Activated B cell treated with CpG ODN at 0.5 μM for 24 hours (primary cell): ENCODE data around the gene FLRT2. TPM values are rescaled to one million over a fixed set of nuclear protein-coding genes. Genes with fewer than 3 reads are reported as not detected.

Experiments
- ATAC-seq: fragments of 200-7000 bp; cut with Tn5 transposase; one replicate; pipeline ENCODE4 v1.10.0; 2021; ENCODE audit warnings: low read depth, mild to moderate bottlenecking, moderate library complexity
- CTCF ChIA-PET: fragments of 350-600 bp; sonication (Branson Sonifier 250); formaldehyde crosslinking; loops from one replicate; lab custom pipeline; 2021; ENCODE audit warnings: antibody characterized with exemption; lab: Charles Lee
- POLR2A ChIA-PET: fragments of 350-600 bp; sonication (Branson Sonifier 250); formaldehyde crosslinking; loops from one replicate; lab custom pipeline; 2021; ENCODE audit warnings: antibody characterized with exemption; lab: Charles Lee
- DNase-seq: peaks from one replicate; pipeline ENCODE4 v3.0.0; 2022
- H3K27ac Mint-ChIP-seq: one replicate; pipeline ENCODE4 v1.8.0; 2020; ENCODE audit warnings: mixed read lengths
- H3K27me3 Mint-ChIP-seq: one replicate; pipeline ENCODE4 v1.8.0; 2021; ENCODE audit warnings: mixed read lengths
- H3K36me3 Mint-ChIP-seq: one replicate; pipeline ENCODE4 v1.8.0; 2021; ENCODE audit warnings: low read depth, mixed read lengths
- H3K4me1 Mint-ChIP-seq: one replicate; pipeline ENCODE4 v1.8.0; 2021; ENCODE audit warnings: mixed read lengths
- H3K4me3 Mint-ChIP-seq: one replicate; pipeline ENCODE4 v1.8.0; 2020; ENCODE audit warnings: mild to moderate bottlenecking, mixed read lengths
- H3K9me3 Mint-ChIP-seq: one replicate; pipeline ENCODE4 v1.8.0; 2020; ENCODE audit warnings: mixed read lengths
- CTCF ChIP-seq: fragments of 200-600 bp; IDR thresholded peaks from one replicate; pipeline ENCODE4 v1.8.0; 2022; ENCODE audit warnings: antibody characterized with exemption, mild to moderate bottlenecking
- intact Hi-C: fragments of 100-400 bp; cut with micrococcal nuclease; formaldehyde crosslinking; loops from one replicate; pipeline ENCODE4 v1.15.1; 2024
- total RNA-seq: library from RNA; stranded (reverse); gene quantifications from 2 replicates; pipeline ENCODE4 v1.2.3, GENCODE V29; 2022

FLRT2 gene
- total RNA-seq, 1 donor from 2014 or later: not detected

- H3K27me3 Mint-ChIP-seq: no peaks in the 10 kb centered on the region
- no peak for ATAC-seq
Measured at GRCh38 chr14:85622986-85623685, 93.2 kb downstream of the FLRT2 start.

GRCh38 chr14:85625925-85626585, 96.1 kb downstream of the FLRT2 start:
- H3K4me3 Mint-ChIP-seq: no peak overlapping the region
- TF ChIP-seq CTCF: no peak
- CTCF ChIA-PET: no interaction called here
- H3K27me3 Mint-ChIP-seq: no peaks in the 10 kb centered on the region
- POLR2A ChIA-PET: no interaction called here
- no peaks in the 10 kb centered on the region for H3K4me1 Mint-ChIP-seq
- intact Hi-C loops: no loop called here
- peaks cover 2% of the 10 kb centered on the region for H3K9me3 Mint-ChIP-seq
- ATAC-seq (no peak), DNase-seq (no peak)
- no peak overlapping the region for H3K27ac Mint-ChIP-seq
- no peaks in the 10 kb centered on the region for H3K36me3 Mint-ChIP-seq

More at GRCh38 chr14:85622986-85623685, 93.2 kb downstream of the FLRT2 start:
- ChIA-PET POLR2A (no interaction called here), CTCF (no interaction called here)
- no peak for DNase-seq
- intact Hi-C loops: no loop called here
- Mint-ChIP-seq H3K36me3 (no peaks in the 10 kb centered on the region), H3K9me3 (peaks cover 2% of the 10 kb centered on the region), H3K4me3 (no peak overlapping the region), H3K4me1 (no peaks in the 10 kb centered on the region), H3K27ac (no peak overlapping the region)
- TF ChIP-seq CTCF: no peak

- CTCF ChIA-PET: no interaction called here
- Mint-ChIP-seq H3K9me3 (no peaks in the 10 kb centered on the region), H3K27ac (no peak overlapping the region), H3K27me3 (no peaks in the 10 kb centered on the region), H3K36me3 (no peaks in the 10 kb centered on the region), H3K4me3 (no peak overlapping the region), H3K4me1 (no peaks in the 10 kb centered on the region)
- intact Hi-C loops: no loop called here
- POLR2A ChIA-PET: no interaction called here
- DNase-seq (no peak), ATAC-seq (no peak)
- no peak for TF ChIP-seq CTCF
Measured at GRCh38 chr14:85634205-85634604, 104.3 kb downstream of the FLRT2 start.

- no peak for DNase-seq
Measured at GRCh38 chr14:85644211-85644610, 114.3 kb downstream of the FLRT2 start.

More at GRCh38 chr14:85644211-85644610, 114.3 kb downstream of the FLRT2 start:
- H3K27ac Mint-ChIP-seq: no peak overlapping the region
- CTCF ChIA-PET: no interaction called here
- POLR2A ChIA-PET: no interaction called here
- H3K27me3 Mint-ChIP-seq: no peaks in the 10 kb centered on the region
- TF ChIP-seq CTCF: no peak
- intact Hi-C loops: no loop called here
- H3K36me3 Mint-ChIP-seq: no peaks in the 10 kb centered on the region
- no peaks in the 10 kb centered on the region for H3K4me1 Mint-ChIP-seq
- no peak for ATAC-seq
- H3K9me3 Mint-ChIP-seq: no peaks in the 10 kb centered on the region
- no peak overlapping the region for H3K4me3 Mint-ChIP-seq
